Stomach (tissue), 9 donors: ENCODE results near the gene DENND2C. TPM values are rescaled to one million over a fixed set of nuclear protein-coding genes. Genes with fewer than 3 reads are reported as not detected.

Experiments
- DNase-seq, 2 donors: peaks; one replicate each; pipeline versions ENCODE4 v3.0.0 to v3.0.0-alpha.2; 2013 to 2019
- H3K27ac ChIP-seq, 5 donors: fragments of 200-600 bp in 4 of 5; sonication (generic) in 4 of 5; one replicate each; pipeline ENCODE4 v1.5.1; 2013 to 2019; ENCODE audit warnings: mild to moderate bottlenecking in 1 of 5, moderate library complexity in 1 of 5
- H3K27me3 ChIP-seq, 3 donors: fragments of 200-600 bp; sonication (generic); one replicate each; pipeline ENCODE4 v1.5.1; 2017 to 2019; ENCODE audit warnings: mixed run types in 1 of 3
- H3K36me3 ChIP-seq, 4 donors: fragments of 200-600 bp; sonication (generic); 1 replicate in 3 of 4; 2 replicates in 1 of 4; pipeline ENCODE4 v1.5.1; 2016 to 2019
- H3K4me1 ChIP-seq, 4 donors: fragments of 200-600 bp; sonication (generic); one replicate each; pipeline ENCODE4 v1.5.1; 2016 to 2019
- H3K4me3 ChIP-seq, 4 donors: fragments of 200-600 bp; sonication (generic) in 3 of 4; one replicate each; pipeline ENCODE4 v1.5.1; 2016 to 2019; ENCODE audit warnings: mild to moderate bottlenecking in 1 of 4
- H3K9me3 ChIP-seq, 4 donors: fragments of 200-600 bp; sonication (generic); one replicate each; pipeline ENCODE4 v1.5.1; 2016 to 2019
- CTCF ChIP-seq, 7 experiments: fragments of 450-650 bp in 4 of 7; fragments of 200-600 bp in 3 of 7; sonication (generic) in 3 of 7; IDR thresholded peaks; one replicate each; pipeline ENCODE4 v1.5.1; 2016 to 2019; ENCODE audit warnings: antibody characterized with exemption in 7 of 7, control low read depth in 2 of 7, mild to moderate bottlenecking in 1 of 7
- EP300 ChIP-seq: sonication (generic); formaldehyde crosslinking; IDR thresholded peaks from one replicate; pipeline ENCODE4 v1.6.1; 2017; ENCODE audit warnings: antibody characterized with exemption
- POLR2A ChIP-seq, 4 donors: fragments of 450-650 bp; IDR thresholded peaks; one replicate each; pipeline ENCODE4 v1.6.1; 2016; ENCODE audit warnings: antibody characterized with exemption in 4 of 4, control low read depth in 2 of 4, mild to moderate bottlenecking in 1 of 4, moderate library complexity in 1 of 4
- POLR2AphosphoS5 ChIP-seq, 3 donors: sonication (generic); formaldehyde crosslinking; IDR thresholded peaks; one replicate each; pipeline ENCODE4 v1.6.1; 2016; ENCODE audit warnings: antibody characterized with exemption in 3 of 3
- WGBS, 5 donors: extraction: QIAGEN DNeasy Blood & Tissue Kit in 3 of 5; methylation state at CpG; one replicate each; pipeline versions ENCODE4 v1.1.5 to v1.1.7; 2013 to 2018; 5-methylcytosine and 5-hydroxymethylcytosine counted together
- intact Hi-C: fragments of 100-400 bp; cut with DNase I; formaldehyde crosslinking; loops from one replicate; pipeline ENCODE4 v1.15.1; 2023; ENCODE audit warnings: low total_unique reads
- polyA plus RNA-seq, 3 donors: library from polyadenylated mRNA; stranded (reverse); fragments of 200-250 nt; gene quantifications; one replicate each; pipeline ENCODE4 v1.2.3, GENCODE V29; 2013
- total RNA-seq, 5 donors: library from RNA; depleted of rRNA; stranded (reverse); fragments of >200 nt; gene quantifications; one replicate each; pipeline versions ENCODE4 v1.1.0 to v1.2.3, GENCODE V29; 2014 to 2016
- donor health status: healthy with polysubstance abuse.
- donor health status: Bipolar disorder and iron deficiency.
- donor health status: healthy.

The DENND2C gene
- total and polyA plus RNA-seq, 8 donors, result 0.89 to 7.3 (median 2.7) TPM

- peaks cover 0 to 40% (median 28%) of the 10 kb centered on the region in 4 donors for H3K36me3 ChIP-seq
- DNase-seq, result no peak
- H3K9me3 ChIP-seq, result no peaks in the 10 kb centered on the region
- H3K27ac ChIP-seq, result no peak overlapping the region
- no peaks in the 10 kb centered on the region for H3K4me1 ChIP-seq
- H3K4me3 ChIP-seq, result no peak overlapping the region
- intact Hi-C loops, result no loop called here
- H3K27me3 ChIP-seq, result no peaks in the 10 kb centered on the region
- TF ChIP-seq EP300, result no peak
- TF ChIP-seq POLR2AphosphoS5 (IDR thresholded peaks at IDR 0.05), result no peak
- no peak for TF ChIP-seq CTCF (IDR thresholded peaks at IDR 0.05)
- TF ChIP-seq POLR2A (IDR thresholded peaks at IDR 0.05), result no peak
Measured at GRCh38 chr1:114618606-114619005, 51.2 kb downstream of the DENND2C start.

- 85 to 96% (median 93%) methylated on average over 9 of the region's 9 CpGs for WGBS, 5 donors
- Histone ChIP-seq H3K4me1 (no peaks in the 10 kb centered on the region), H3K27ac (no peak overlapping the region), H3K36me3 (peaks cover 0 to 36% (median 25%) of the 10 kb centered on the region in 4 donors), H3K9me3 (no peaks in the 10 kb centered on the region), H3K4me3 (no peak overlapping the region), H3K27me3 (no peaks in the 10 kb centered on the region)
- intact Hi-C loops, result no loop called here
- TF ChIP-seq POLR2A (IDR thresholded peaks at IDR 0.05) (no peak), CTCF (IDR thresholded peaks at IDR 0.05) (no peak), EP300 (no peak), POLR2AphosphoS5 (IDR thresholded peaks at IDR 0.05) (no peak)
- no peak for DNase-seq
Measured at GRCh38 chr1:114610546-114611245, 59.2 kb downstream of the DENND2C start.

GRCh38 chr1:114609826-114610225 lies 60.0 kb downstream of the DENND2C start:
- H3K27me3 ChIP-seq, result no peaks in the 10 kb centered on the region
- H3K36me3 ChIP-seq, result peaks cover 0 to 40% (median 29%) of the 10 kb centered on the region in 4 donors
- H3K27ac ChIP-seq, result no peak overlapping the region
- no peaks in the 10 kb centered on the region for H3K9me3 ChIP-seq
- intact Hi-C loops, result no loop called here
- 85 to 94% (median 90%) methylated on average over 2 of the region's 2 CpGs for WGBS, 5 donors
- no peak overlapping the region for H3K4me3 ChIP-seq
- H3K4me1 ChIP-seq, result no peaks in the 10 kb centered on the region
- TF ChIP-seq EP300 (no peak), CTCF (IDR thresholded peaks at IDR 0.05) (no peak), POLR2AphosphoS5 (IDR thresholded peaks at IDR 0.05) (no peak), POLR2A (IDR thresholded peaks at IDR 0.05) (no peak)
- DNase-seq, result no peak

- TF ChIP-seq EP300, result no peak
- no peak for TF ChIP-seq POLR2A (IDR thresholded peaks at IDR 0.05)
- TF ChIP-seq POLR2AphosphoS5 (IDR thresholded peaks at IDR 0.05), result no peak
- no peak for TF ChIP-seq CTCF (IDR thresholded peaks at IDR 0.05)
- H3K27ac ChIP-seq, result no peak overlapping the region
- no peak for DNase-seq
- H3K36me3 ChIP-seq, result peaks cover 0 to 48% (median 28%) of the 10 kb centered on the region in 4 donors
- 88 to 94% (median 91%) methylated on average over 3 of the region's 3 CpGs for WGBS, 5 donors
- no peaks in the 10 kb centered on the region for H3K9me3 ChIP-seq
- H3K4me1 ChIP-seq, result no peaks in the 10 kb centered on the region
- no peaks in the 10 kb centered on the region for H3K27me3 ChIP-seq
- no peak overlapping the region for H3K4me3 ChIP-seq
- intact Hi-C loops, result no loop called here
Measured at GRCh38 chr1:114609026-114609425, 60.8 kb downstream of the DENND2C start.
